ENCODE measurements around the gene HAAO.

GRCh38 chr2:42722320-42723190 is 69.8 kb downstream of the HAAO start:
- TF ChIP-seq CTCF (IDR thresholded peaks at IDR 0.05; ENCODE audit: low read length) (no peak), EZH2 (optimal IDR thresholded peaks at IDR 0.05; ENCODE audit: low read depth, low read length) (no peak)

All from MM.1S (cell line).